Heart right ventricle (tissue), 16 donors: Measurements from ENCODE around the gene CCDC106. TPM values are rescaled to one million over a fixed set of nuclear protein-coding genes. Genes with fewer than 3 reads are reported as not detected.

Experiments
- ATAC-seq, 8 donors: fragments of 200-7000 bp; cut with Tn5 transposase; one replicate each; pipeline ENCODE4 v1.9.1; 2020; ENCODE audit warnings: mild to moderate bottlenecking in 8 of 8, moderate library complexity in 8 of 8, moderate number of reproducible peaks in 1 of 8
- DNase-seq, 2 donors: peaks; one replicate each; pipeline ENCODE4 v3.0.0-alpha.2; 2020
- H3K27ac ChIP-seq, 10 donors: fragments of 200-600 bp; sonication (generic) in 2 of 10; one replicate each; pipeline versions ENCODE4 v1.5.0 to v1.8.0; 2020 to 2022; ENCODE audit warnings: mild to moderate bottlenecking in 3 of 10
- H3K27me3 ChIP-seq, 7 donors: fragments of 200-600 bp; one replicate each; pipeline ENCODE4 v1.8.0; 2021 to 2022; ENCODE audit warnings: mild to moderate bottlenecking in 2 of 7
- H3K36me3 ChIP-seq, 9 donors: fragments of 200-600 bp; sonication (generic) in 1 of 9; one replicate each; pipeline versions ENCODE4 v1.5.0 to v1.8.0; 2020 to 2022; ENCODE audit warnings: mild to moderate bottlenecking in 2 of 9
- H3K4me1 ChIP-seq, 9 donors: fragments of 200-600 bp; sonication (generic) in 1 of 9; one replicate each; pipeline versions ENCODE4 v1.5.0 to v1.8.0; 2020 to 2022; ENCODE audit warnings: mild to moderate bottlenecking in 4 of 9
- H3K4me3 ChIP-seq, 10 donors: fragments of 200-600 bp; sonication (generic) in 2 of 10; one replicate each; pipeline versions ENCODE4 v1.5.0 to v1.8.0; 2020 to 2022; ENCODE audit warnings: mild to moderate bottlenecking in 7 of 10, moderate library complexity in 2 of 10
- H3K9me3 ChIP-seq, 11 donors: fragments of 200-600 bp in 10 of 11; sonication (generic) in 2 of 11; one replicate each; pipeline versions ENCODE4 v1.5.0 to v1.8.0; 2013 to 2022; ENCODE audit warnings: mild to moderate bottlenecking in 2 of 11, control low read depth in 1 of 11, moderate library complexity in 1 of 11
- CTCF ChIP-seq, 9 donors: fragments of 200-600 bp; sonication (generic) in 2 of 9; IDR thresholded peaks; one replicate each; pipeline versions ENCODE4 v1.5.0 to v1.8.0; 2021 to 2022; ENCODE audit warnings: antibody characterized with exemption in 9 of 9, mild to moderate bottlenecking in 5 of 9, moderate library complexity in 1 of 9
- WGBS, 2 donors: extraction: QIAGEN DNeasy Blood & Tissue Kit; methylation state at CpG; one replicate each; pipeline ENCODE4 v1.1.7; 2013; ENCODE audit warnings: inconsistent platforms in 1 of 2; 5-methylcytosine and 5-hydroxymethylcytosine counted together
- intact Hi-C, 10 donors: fragments of 100-400 bp; cut with DNase I; formaldehyde crosslinking; loops; one replicate each; pipeline versions ENCODE4 v1.11.1 to v1.14.2; 2022
- polyA plus RNA-seq, 2 donors: library from polyadenylated mRNA; stranded (reverse); fragments of 200-250 nt; gene quantifications; one replicate each; pipeline ENCODE4 v1.2.3, GENCODE V29; 2013
- total RNA-seq, 10 donors: library from RNA; stranded (reverse); fragmentation: NEBNext Ultra II Directional in 3 of 10; extraction: Animal tissue kit (Norgen Biotek cat#: 25700) in 3 of 10; gene quantifications; one replicate each; pipeline versions ENCODE4 v1.2.1 to v1.2.4, GENCODE V29; 2021 to 2023
- donor health status: Arrhythmogenic right ventricular cardiomyopathy.
- donor health status: ischemic (EF 13 %, LVEDD 7.1; RV severe dilation, severe dysfunction).
- donor health status: healthy with polysubstance abuse.
- donor health status: DM: no; HTN: yes; CAD: no.
- donor health status: DM: no; HTN: no; CAD: no.
- donor health status: ischemic (EF 25% LVEDD 6.9; RV normal size, moderate dysfunction).
- donor health status: ischemic (EF 25% LVEDD 5.7; RV mildly dilated, moderate dysfunction).
- donor health status: healthy.
- donor health status: DM: yes; HTN: yes; CAD: no.
- donor health status: Ischemic cardiomyopathy.
- donor health status: ischemic (EF 35%, LVEDD 5.7; RV mildly dilated, moderate dysfunction).
- donor health status: nonischemic (EF 11% LVEDD 7.7; RV severe dilation, severe dysfunction).
- donor health status: DM: yes; HTN: yes; CAD: no.
- donor health status: PGD.
- donor health status: ischemic (EF 29% LVEDD 5.4; RV normal size, mild dysfunction).
- donor health status: nonischemic (EF 23%, LVEDD 6.1; RV moderate dilation, normal function).

Gene CCDC106
- total and polyA plus RNA-seq, 12 donors: 12.1 to 29.6 (median 14.4) TPM

GRCh38 chr19:55672418-55672817 lies 24.4 kb downstream of the CCDC106 start:
- DNase-seq (no peak), ATAC-seq (no peak)
- WGBS, 2 donors: 81% methylated on average over 5 of the region's 5 CpGs
- Histone ChIP-seq H3K9me3 (no peaks in the 10 kb centered on the region), H3K4me1 (peaks cover 9 to 39% (median 32%) of the 10 kb centered on the region in 9 donors), H3K27ac (no peak overlapping the region), H3K27me3 (no peaks in the 10 kb centered on the region), H3K4me3 (no peak overlapping the region), H3K36me3 (peaks cover 0 to 70% (median 21%) of the 10 kb centered on the region in 9 donors)
- no peak for TF ChIP-seq CTCF (IDR thresholded peaks at IDR 0.05)
- intact Hi-C loops: loop anchor here in 1 of 10 donors (2.0 kb wide), 1 partner anchor 16 kb away; no protein-coding TSS in a partner anchor

- DNase-seq (no peak), ATAC-seq (no peak)
- no peak overlapping the region for H3K4me3 ChIP-seq
- no peaks in the 10 kb centered on the region for H3K27me3 ChIP-seq
- intact Hi-C loops: loop anchor here in 1 of 10 donors (2.0 kb wide), 1 partner anchor 17 kb away; no protein-coding TSS in a partner anchor
- no peak overlapping the region for H3K27ac ChIP-seq
- H3K4me1 ChIP-seq: peaks cover 13 to 48% (median 40%) of the 10 kb centered on the region in 9 donors
- no peaks in the 10 kb centered on the region for H3K9me3 ChIP-seq
- peaks cover 0 to 69% (median 18%) of the 10 kb centered on the region in 9 donors for H3K36me3 ChIP-seq
- 75 to 80% methylated on average over 9 of the region's 9 CpGs for WGBS, 2 donors
- TF ChIP-seq CTCF (IDR thresholded peaks at IDR 0.05): no peak
Measured at GRCh38 chr19:55673465-55673864, 25.5 kb downstream of the CCDC106 start.

- ATAC-seq (no peak), DNase-seq (no peak)
- H3K27ac ChIP-seq: no peak overlapping the region
- H3K9me3 ChIP-seq: no peaks in the 10 kb centered on the region
- peaks cover 0 to 69% (median 18%) of the 10 kb centered on the region in 9 donors for H3K36me3 ChIP-seq
- H3K4me3 ChIP-seq: no peak overlapping the region
- TF ChIP-seq CTCF (IDR thresholded peaks at IDR 0.05): no peak
- no peaks in the 10 kb centered on the region for H3K27me3 ChIP-seq
- peaks cover 13 to 52% (median 43%) of the 10 kb centered on the region in 9 donors for H3K4me1 ChIP-seq
- WGBS, 2 donors: 57 to 68% methylated on average over 13 to 15 of the region's 15 CpGs
- intact Hi-C loops: loop anchor here in 1 of 10 donors (2.0 kb wide), 1 partner anchor 17 kb away; no protein-coding TSS in a partner anchor
Measured at GRCh38 chr19:55673889-55674288, 25.9 kb downstream of the CCDC106 start.

- H3K4me1 ChIP-seq: peaks cover 13 to 58% (median 46%) of the 10 kb centered on the region in 9 donors
- H3K36me3 ChIP-seq: peaks cover 0 to 69% (median 18%) of the 10 kb centered on the region in 9 donors
- H3K9me3 ChIP-seq: no peaks in the 10 kb centered on the region
- WGBS, 2 donors: 21 to 25% methylated on average over 17 of the region's 17 CpGs
- TF ChIP-seq CTCF (IDR thresholded peaks at IDR 0.05): no peak
- intact Hi-C loops: no loop called here
- H3K27ac ChIP-seq: peak overlapping the region in 9 of 10 donors; percentile 88 to 97 (median 94)
- ATAC-seq (peak in 1 of 8 donors; percentile 2), DNase-seq (no peak)
- H3K4me3 ChIP-seq: peak overlapping the region; percentile 39 to 97 (median 79)
- H3K27me3 ChIP-seq: no peaks in the 10 kb centered on the region
Measured at GRCh38 chr19:55674459-55674840, 26.4 kb downstream of the CCDC106 start.
